K562 (cell line): ENCODE measurements around the gene RTBDN. TPM values are rescaled to one million over a fixed set of nuclear protein-coding genes. Genes with fewer than 3 reads are reported as not detected.

Source experiments
- E2F8 ChIP-seq: fragments of 450-650 bp; IDR thresholded peaks from 2 replicates; pipeline ENCODE4 v1.7.1; 2018; ENCODE audit warnings: mild to moderate bottlenecking, low read depth; ENCODE audit not compliant: partially characterized antibody
- ELF1 ChIP-seq: fragments of 200-800 bp; sonication (Bioruptor generic); IDR thresholded peaks from 2 replicates; pipeline ENCODE4 v1.6.1; 2016; ENCODE audit warnings: missing genetic modification characterization, missing compliant biosample characterization
- JUNB ChIP-seq: fragments of 450-650 bp; formaldehyde crosslinking; conservative IDR thresholded peaks from 2 replicates; pipeline ENCODE4 v1.4.0; 2020; ENCODE audit warnings: mild to moderate bottlenecking
- NFIC ChIP-seq: fragments of 450-650 bp; IDR thresholded peaks from 2 replicates; pipeline ENCODE4 v1.6.1; 2017; ENCODE audit warnings: mild to moderate bottlenecking, inconsistent platforms
- RHOXF2B ChIP-seq: fragments of 250-450 bp; sonication (Bioruptor Pico); conservative IDR thresholded peaks from 2 replicates; pipeline ENCODE4 v1.5.1; 2021
- ZNF592 ChIP-seq: fragments of 450-650 bp; IDR thresholded peaks from 2 replicates; pipeline ENCODE4 v1.6.1; 2017; ENCODE audit warnings: antibody characterized with exemption, mild to moderate bottlenecking
- polyA plus RNA-seq, 8 experiments: library from polyadenylated mRNA; depleted of rRNA in 4 of 8; stranded (reverse) in 5 of 8; unstranded in 3 of 8; fragments of >200 nt; fragmentation: Nextera tagmentation in 2 of 8; fragmentation: Illumina TruSeq in 1 of 8; extraction: Ambion mirVana in 2 of 8; extraction: Trizol in 1 of 8; gene quantifications; 2 replicates each; pipeline versions ENCODE4 v1.2.1 to v1.2.3, GENCODE V29; 2011 to 2014; ENCODE audit warnings: inconsistent platforms in 1 of 8, missing spikeins in 1 of 8
- total RNA-seq, 7 experiments: library from RNA; depleted of rRNA in 6 of 7; stranded (reverse); fragments of >200 nt in 6 of 7; fragmentation: Illumina TruSeq in 2 of 7; extraction: Trizol in 2 of 7; gene quantifications; 2 replicates each; pipeline versions ENCODE4 v1.2.1 to v1.2.3, GENCODE V29; 2011 to 2021; ENCODE audit warnings: low replicate concordance in 1 of 7

Gene RTBDN
- total and polyA plus RNA-seq, 9 of the 15 experiments (the other 6 are each of a cell fraction or from before 2014, with no cell fraction given) = 0.20 to 2.3 (median 0.72) TPM; not detected in 1

- TF ChIP-seq JUNB (CRISPR knock-in tag) = 0 out of 2 replicates have a peak, but pooled peaks have one; percentile 27
- no peak for TF ChIP-seq RHOXF2B (CRISPR knock-in tag)
- peak; percentile 22; the same call in 1 of the 2 replicates for TF ChIP-seq ZNF592
- no peak for TF ChIP-seq ELF1 (tag)
- TF ChIP-seq NFIC = no peak
- TF ChIP-seq E2F8 = no peak
These were observed 48.8 kb downstream of the RTBDN start (continued) for GRCh38 chr19:12785431-12786031.
